Effector memory CD8-positive, alpha-beta T cell (primary cell): ENCODE data around the gene PHF1.
A peak's percentile ranks its signal among the peaks of the same experiment; 100 is the strongest.

Experiments
- ATAC-seq: fragments of 150-1000 bp; cut with Tn5 transposase; replicated peaks from 2 replicates; pipeline ENCODE4 v1.10.0; 2021; ENCODE audit warnings: mild to moderate bottlenecking, moderate library complexity
- DNase-seq, 3 experiments: peaks; one replicate each; pipeline ENCODE4 v3.0.0; 2021
- H3K27ac Mint-ChIP-seq, 2 donors: one replicate each; pipeline ENCODE4 v1.8.0; 2022; ENCODE audit warnings: mild to moderate bottlenecking in 2 of 2, mixed read lengths in 2 of 2, moderate library complexity in 2 of 2
- H3K27me3 Mint-ChIP-seq, 2 donors: one replicate each; pipeline ENCODE4 v1.8.0; 2022; ENCODE audit warnings: mixed read lengths in 2 of 2
- H3K36me3 Mint-ChIP-seq: one replicate; pipeline ENCODE4 v1.8.0; 2022; ENCODE audit warnings: mild to moderate bottlenecking, moderate library complexity, mixed read lengths; ENCODE audit not compliant: insufficient read depth
- H3K4me1 Mint-ChIP-seq, 2 donors: one replicate each; pipeline ENCODE4 v1.8.0; 2022; ENCODE audit warnings: low read depth in 2 of 2, mixed read lengths in 2 of 2
- H3K4me3 Mint-ChIP-seq, 2 donors: one replicate each; pipeline ENCODE4 v1.8.0; 2022; ENCODE audit warnings: mild to moderate bottlenecking in 2 of 2, mixed read lengths in 2 of 2, moderate library complexity in 2 of 2
- H3K9me3 Mint-ChIP-seq, 2 donors: one replicate each; pipeline ENCODE4 v1.8.0; 2022; ENCODE audit warnings: mixed read lengths in 2 of 2

Gene PHF1

DNA sequence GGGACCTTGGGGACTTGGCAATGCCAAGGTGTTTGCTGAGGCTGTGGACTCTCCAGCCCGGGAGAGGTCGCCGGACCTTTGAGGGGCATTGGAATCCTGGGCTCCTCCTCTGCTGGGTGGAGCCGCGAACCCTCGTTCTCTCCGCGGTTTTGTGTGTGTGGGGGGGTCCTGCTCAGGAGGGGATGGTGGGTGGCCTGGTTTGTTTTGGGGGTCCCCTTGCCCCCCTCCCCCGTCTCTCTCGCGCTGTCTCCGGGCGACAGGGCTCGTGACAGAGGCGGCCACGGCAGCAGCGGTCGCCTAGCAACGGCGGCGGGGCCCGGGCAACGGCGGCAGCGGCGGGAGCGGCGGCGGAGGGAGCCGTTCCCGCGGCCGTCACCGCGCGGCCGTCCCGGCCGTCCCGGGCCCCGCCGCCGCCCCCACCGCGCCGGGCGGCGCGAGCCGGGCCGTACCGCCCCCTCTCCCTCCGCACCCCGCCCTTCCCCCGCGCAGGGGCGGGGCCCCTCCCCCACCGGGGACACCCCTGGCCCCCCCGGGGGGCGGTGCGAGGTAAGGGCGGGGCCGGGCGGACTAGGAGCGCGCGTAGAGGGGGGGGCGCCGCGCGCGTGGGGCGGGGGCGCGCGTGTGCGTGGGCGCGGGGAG is 16.9 kb downstream of the PHF1 start:
- peak overlapping the region; percentile 98 to 99 for H3K4me3 Mint-ChIP-seq
- peak; percentile 13 for ATAC-seq
- H3K9me3 Mint-ChIP-seq: no peaks in the 10 kb centered on the region
- H3K27ac Mint-ChIP-seq: peak overlapping the region; percentile 100
- H3K36me3 Mint-ChIP-seq: peaks cover 55% of the 10 kb centered on the region
- DNase-seq: peak; percentile 52 to 64 (median 63)
- H3K4me1 Mint-ChIP-seq: peaks cover 73 to 80% of the 10 kb centered on the region in 2 donors
- no peaks in the 10 kb centered on the region for H3K27me3 Mint-ChIP-seq

GRCh38 chr6:33428224-33428965 is 17.6 kb downstream of the PHF1 start:
- peaks cover 77 to 86% of the 10 kb centered on the region in 2 donors for H3K4me1 Mint-ChIP-seq
- ATAC-seq (no peak), DNase-seq (peak in 1 of 3 experiments; percentile 40)
- H3K27me3 Mint-ChIP-seq: no peaks in the 10 kb centered on the region
- no peaks in the 10 kb centered on the region for H3K9me3 Mint-ChIP-seq
- peak overlapping the region; percentile 98 to 99 for H3K4me3 Mint-ChIP-seq
- peak overlapping the region; percentile 95 to 100 for H3K27ac Mint-ChIP-seq
- peaks cover 54% of the 10 kb centered on the region for H3K36me3 Mint-ChIP-seq

DNA sequence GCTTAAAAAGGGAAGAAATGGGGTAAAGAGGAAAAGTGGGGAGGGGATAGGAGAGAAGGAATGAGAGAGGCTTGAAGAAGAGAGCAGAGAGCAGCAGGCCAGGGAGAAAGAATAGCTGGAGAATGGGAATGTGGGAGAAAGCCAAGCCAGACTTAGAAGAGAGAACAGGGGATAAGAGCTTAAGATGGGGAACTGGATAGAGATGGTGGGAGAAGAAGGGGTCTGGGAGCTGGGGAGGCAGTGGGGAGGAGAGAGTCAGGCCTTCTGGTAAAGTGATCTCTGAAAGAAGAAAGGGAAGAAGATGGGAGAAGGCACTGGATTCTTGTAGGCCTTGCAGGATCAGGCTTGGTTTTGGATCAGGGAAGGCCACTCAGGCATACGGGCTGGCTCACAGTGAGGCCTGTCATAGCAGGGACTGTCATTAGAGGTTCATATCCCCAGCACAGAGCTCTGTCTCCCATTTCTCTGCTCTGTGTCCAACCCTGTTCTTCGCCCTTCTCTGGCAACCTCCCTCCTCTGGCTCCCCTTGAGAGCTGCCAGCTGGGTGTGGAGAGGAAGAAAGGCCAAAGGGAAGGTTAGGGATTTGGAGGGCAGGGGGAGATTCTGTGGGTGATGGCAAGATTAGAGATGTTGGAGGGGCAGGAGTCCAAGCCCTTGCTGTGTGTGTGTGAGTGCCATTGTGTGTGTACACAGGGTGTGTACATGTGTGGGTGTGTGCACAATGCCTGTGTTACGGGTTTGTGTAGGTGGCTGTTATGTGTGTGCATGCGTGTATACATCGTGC is 18.3 kb downstream of the PHF1 start:
- no peak for ATAC-seq
- H3K27ac Mint-ChIP-seq: peak overlapping the region; percentile 95 to 100
- peaks cover 71 to 87% of the 10 kb centered on the region in 2 donors for H3K4me1 Mint-ChIP-seq
- H3K4me3 Mint-ChIP-seq: peak overlapping the region; percentile 98 to 99
- no peaks in the 10 kb centered on the region for H3K27me3 Mint-ChIP-seq
- H3K9me3 Mint-ChIP-seq: no peaks in the 10 kb centered on the region
- H3K36me3 Mint-ChIP-seq: peaks cover 51% of the 10 kb centered on the region
- DNase-seq: no peak

- H3K4me1 Mint-ChIP-seq: peaks cover 65 to 81% of the 10 kb centered on the region in 2 donors
- H3K27me3 Mint-ChIP-seq: no peaks in the 10 kb centered on the region
- H3K4me3 Mint-ChIP-seq: peak overlapping the region; percentile 98 to 99
- DNase-seq: peak in 1 of 3 experiments; percentile 28
- peak overlapping the region; percentile 95 to 100 for H3K27ac Mint-ChIP-seq
- no peak for ATAC-seq
- H3K9me3 Mint-ChIP-seq: no peaks in the 10 kb centered on the region
- H3K36me3 Mint-ChIP-seq: peaks cover 51% of the 10 kb centered on the region
Measured at GRCh38 chr6:33429750-33430052, 18.9 kb downstream of the PHF1 start.

- H3K9me3 Mint-ChIP-seq: no peaks in the 10 kb centered on the region
- H3K4me3 Mint-ChIP-seq: peak overlapping the region; percentile 98 to 99
Measured at GRCh38 chr6:33430334-33430733, 19.5 kb downstream of the PHF1 start.

DNA sequence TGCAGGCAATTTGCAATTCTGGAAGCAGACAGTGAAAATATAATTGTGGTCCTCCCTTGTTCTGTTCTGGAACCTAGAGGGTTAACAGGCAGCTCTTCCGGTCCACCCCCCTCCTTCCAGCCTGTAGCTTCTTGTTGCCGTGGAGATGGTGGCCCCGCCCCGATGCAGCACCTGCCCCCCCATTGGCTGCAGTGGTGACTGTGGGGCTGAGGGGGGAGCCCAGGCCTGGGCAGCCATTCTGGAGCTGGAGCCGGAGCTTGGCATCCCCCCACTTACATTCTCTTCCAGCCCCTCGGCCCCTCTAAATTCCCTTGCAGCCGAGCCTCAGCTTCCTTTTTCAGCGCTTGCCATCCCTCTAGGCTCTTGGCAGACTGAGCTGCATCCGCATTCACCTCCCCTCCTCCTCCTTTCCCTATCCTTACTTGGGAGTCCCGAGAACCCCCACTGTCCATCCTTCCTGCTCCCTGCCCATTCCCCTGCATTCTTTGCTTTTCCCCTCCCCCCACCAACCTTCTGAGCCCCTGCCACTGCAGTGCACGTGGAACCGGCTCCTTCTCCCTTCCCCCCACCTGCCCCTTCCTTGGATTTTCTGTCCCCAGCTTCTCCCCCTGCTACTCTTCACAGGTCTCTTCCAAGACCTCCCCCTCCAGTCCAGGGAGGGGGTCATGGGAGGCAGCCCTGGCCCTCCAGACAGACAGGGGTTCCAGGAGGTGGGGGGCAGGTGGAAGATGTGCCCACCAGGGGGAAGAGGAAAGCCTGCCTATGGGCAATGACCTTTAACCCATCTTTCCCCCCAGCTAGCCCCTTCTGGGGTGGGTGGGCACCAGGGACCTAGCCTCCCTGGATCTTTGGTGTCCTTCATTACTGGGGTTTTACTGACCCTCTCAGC is 20.4 kb downstream of the PHF1 start:
- H3K4me1 Mint-ChIP-seq: peaks cover 54 to 69% of the 10 kb centered on the region in 2 donors
- H3K27me3 Mint-ChIP-seq: no peaks in the 10 kb centered on the region
- H3K9me3 Mint-ChIP-seq: no peaks in the 10 kb centered on the region
- H3K27ac Mint-ChIP-seq: peak overlapping the region; percentile 95 to 100
- peaks cover 49% of the 10 kb centered on the region for H3K36me3 Mint-ChIP-seq
- ATAC-seq (peak; percentile 62), DNase-seq (peak; percentile 82 to 87 (median 83))
- peak overlapping the region; percentile 98 to 99 for H3K4me3 Mint-ChIP-seq

More at GRCh38 chr6:33430334-33430733, 19.5 kb downstream of the PHF1 start:
- ATAC-seq (no peak), DNase-seq (no peak)
- Mint-ChIP-seq H3K36me3 (peaks cover 48% of the 10 kb centered on the region), H3K27me3 (no peaks in the 10 kb centered on the region), H3K27ac (peak overlapping the region; percentile 95 to 100), H3K4me1 (peaks cover 59 to 75% of the 10 kb centered on the region in 2 donors)

DNA sequence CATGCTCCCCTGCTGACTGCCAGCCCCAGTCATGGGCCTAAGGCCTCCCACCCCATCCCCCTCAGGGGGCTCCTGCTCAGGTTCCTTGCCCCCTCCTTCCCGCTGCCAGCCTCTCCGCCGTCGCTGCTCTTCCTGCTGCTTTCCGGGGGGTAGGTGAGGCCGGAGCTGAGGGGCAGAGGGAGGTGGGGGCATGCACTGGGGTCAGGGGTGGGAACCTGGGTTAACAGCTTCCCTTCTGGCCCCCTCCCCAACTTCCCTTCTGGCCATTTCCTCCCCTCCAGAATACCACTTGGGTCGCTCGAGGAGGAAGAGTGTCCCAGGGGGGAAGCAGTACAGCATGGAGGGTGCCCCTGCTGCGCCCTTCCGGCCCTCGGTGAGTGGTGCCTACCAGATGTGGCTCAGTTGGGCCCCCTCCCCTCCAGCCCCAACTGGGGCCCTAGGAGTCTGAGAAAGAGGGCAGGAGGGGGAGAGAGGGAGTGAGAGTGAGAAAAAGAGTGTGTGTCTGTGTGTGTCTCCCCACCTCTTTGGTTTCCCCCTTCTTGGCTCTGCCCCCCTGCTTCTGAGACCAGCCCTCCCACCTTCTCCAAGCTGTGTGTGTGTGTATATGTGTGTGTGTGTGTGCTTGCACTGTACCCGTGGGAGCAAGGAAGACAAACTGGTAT is 21.2 kb downstream of the PHF1 start:
- ATAC-seq: no peak

DNA sequence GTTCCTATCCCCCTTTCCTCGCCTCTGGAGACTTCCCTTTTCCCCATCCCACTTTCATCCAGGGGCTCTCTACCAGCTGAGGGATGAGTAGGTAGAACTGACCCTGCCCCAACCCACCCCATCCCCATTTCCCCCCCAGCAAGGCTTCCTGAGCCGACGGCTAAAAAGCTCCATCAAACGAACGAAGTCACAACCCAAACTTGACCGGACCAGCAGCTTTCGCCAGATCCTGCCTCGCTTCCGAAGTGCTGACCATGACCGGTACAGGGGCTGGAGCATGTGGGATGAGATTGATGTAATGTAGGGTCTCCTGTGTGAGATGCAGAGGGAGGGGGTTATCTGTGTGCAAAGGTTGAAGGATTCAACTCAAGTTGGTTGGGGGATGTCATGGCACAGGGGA is 21.7 kb downstream of the PHF1 start:
- H3K4me1 Mint-ChIP-seq: peaks cover 43 to 56% of the 10 kb centered on the region in 2 donors
- DNase-seq: no peak
- H3K36me3 Mint-ChIP-seq: peaks cover 48% of the 10 kb centered on the region
- H3K27me3 Mint-ChIP-seq: no peaks in the 10 kb centered on the region
- no peak for ATAC-seq
- no peaks in the 10 kb centered on the region for H3K9me3 Mint-ChIP-seq
- peak overlapping the region; percentile 98 to 99 for H3K4me3 Mint-ChIP-seq
- H3K27ac Mint-ChIP-seq: peak overlapping the region; percentile 95 to 100

More for the DNA sequence above, 21.2 kb downstream of the PHF1 start:
- Mint-ChIP-seq H3K36me3 (peaks cover 49% of the 10 kb centered on the region), H3K27me3 (no peaks in the 10 kb centered on the region), H3K4me1 (peaks cover 48 to 61% of the 10 kb centered on the region in 2 donors), H3K9me3 (no peaks in the 10 kb centered on the region), H3K4me3 (peak overlapping the region; percentile 98 to 99), H3K27ac (peak overlapping the region; percentile 95 to 100)
- DNase-seq: no peak

DNA sequence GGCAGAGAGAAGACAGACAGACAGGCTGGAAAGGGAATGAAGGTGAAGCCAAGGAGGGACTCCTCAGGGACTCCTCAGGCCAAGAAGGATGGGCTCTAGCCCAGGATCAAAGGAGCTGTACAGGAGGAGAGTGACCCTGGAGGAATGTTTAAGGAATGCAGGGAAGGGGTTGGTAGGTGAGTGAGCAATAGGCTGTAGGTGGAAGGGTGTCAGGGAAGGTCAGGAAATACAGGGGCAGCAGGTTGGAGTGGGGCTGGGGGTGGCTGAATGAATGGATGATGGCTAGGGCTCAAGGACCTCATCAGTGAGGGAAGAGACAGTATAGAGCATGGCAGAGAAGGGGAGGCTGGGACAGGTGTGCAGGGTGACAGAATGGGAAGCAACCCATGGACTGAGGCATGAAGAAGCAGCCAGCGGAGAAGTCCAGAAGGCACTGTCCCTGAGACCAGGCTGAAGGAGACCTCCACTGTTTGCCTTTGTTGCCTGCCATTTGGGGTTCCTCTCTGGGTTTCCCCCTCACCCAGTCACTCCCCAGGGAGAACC is 22.3 kb downstream of the PHF1 start:
- DNase-seq (no peak), ATAC-seq (no peak)
- Mint-ChIP-seq H3K27ac (peak overlapping the region; percentile 95 to 100), H3K4me3 (peak overlapping the region; percentile 98 to 99), H3K4me1 (peaks cover 43 to 55% of the 10 kb centered on the region in 2 donors), H3K27me3 (no peaks in the 10 kb centered on the region), H3K9me3 (no peaks in the 10 kb centered on the region), H3K36me3 (peaks cover 49% of the 10 kb centered on the region)

GRCh38 chr6:33433544-33434191 is 22.9 kb downstream of the PHF1 start:
- peak overlapping the region; percentile 95 to 100 for H3K27ac Mint-ChIP-seq
- H3K36me3 Mint-ChIP-seq: peaks cover 49% of the 10 kb centered on the region
- no peaks in the 10 kb centered on the region for H3K9me3 Mint-ChIP-seq
- H3K27me3 Mint-ChIP-seq: no peaks in the 10 kb centered on the region
- H3K4me1 Mint-ChIP-seq: peaks cover 39 to 49% of the 10 kb centered on the region in 2 donors
- no peak for DNase-seq
- H3K4me3 Mint-ChIP-seq: no peak overlapping the region
- ATAC-seq: no peak

DNA sequence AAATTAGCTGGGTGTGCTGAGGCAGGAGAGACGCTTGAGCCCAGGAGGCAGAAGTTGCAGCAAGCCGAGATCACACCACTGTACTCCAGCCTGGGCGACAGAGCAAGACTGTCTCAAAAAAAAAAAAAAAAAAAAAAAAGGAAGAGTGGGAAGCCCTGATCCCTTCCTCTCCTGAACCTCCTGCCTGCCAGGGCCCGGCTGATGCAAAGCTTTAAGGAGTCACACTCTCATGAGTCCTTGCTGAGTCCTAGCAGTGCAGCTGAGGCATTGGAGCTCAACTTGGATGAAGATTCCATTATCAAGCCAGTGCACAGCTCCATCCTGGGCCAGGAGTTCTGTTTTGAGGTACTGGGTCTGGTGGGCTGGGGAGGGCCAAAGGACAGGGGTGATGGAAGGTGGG is 24.1 kb downstream of the PHF1 start:
- H3K36me3 Mint-ChIP-seq: peaks cover 55% of the 10 kb centered on the region
- H3K4me1 Mint-ChIP-seq: peaks cover 26 to 37% of the 10 kb centered on the region in 2 donors
- H3K9me3 Mint-ChIP-seq: no peaks in the 10 kb centered on the region
- H3K4me3 Mint-ChIP-seq: no peak overlapping the region
- no peak for DNase-seq
- H3K27ac Mint-ChIP-seq: no peak overlapping the region
- H3K27me3 Mint-ChIP-seq: no peaks in the 10 kb centered on the region
- ATAC-seq: no peak

DNA sequence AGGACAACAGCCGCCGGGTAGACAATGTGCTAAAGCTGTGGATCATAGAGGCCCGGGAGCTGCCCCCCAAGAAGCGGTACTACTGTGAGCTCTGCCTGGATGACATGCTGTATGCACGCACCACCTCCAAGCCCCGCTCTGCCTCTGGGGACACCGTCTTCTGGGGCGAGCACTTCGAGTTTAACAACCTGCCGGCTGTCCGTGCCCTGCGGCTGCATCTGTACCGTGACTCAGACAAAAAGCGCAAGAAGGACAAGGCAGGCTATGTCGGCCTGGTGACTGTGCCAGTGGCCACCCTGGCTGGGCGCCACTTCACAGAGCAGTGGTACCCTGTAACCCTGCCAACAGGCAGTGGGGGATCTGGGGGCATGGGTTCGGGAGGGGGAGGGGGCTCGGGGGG is 26.9 kb downstream of the PHF1 start:
- H3K9me3 Mint-ChIP-seq: no peaks in the 10 kb centered on the region
- peak overlapping the region in 1 of 2 donors; percentile 73 for H3K27ac Mint-ChIP-seq
- no peaks in the 10 kb centered on the region for H3K27me3 Mint-ChIP-seq
- H3K36me3 Mint-ChIP-seq: peaks cover 57% of the 10 kb centered on the region
- H3K4me3 Mint-ChIP-seq: no peak overlapping the region
- DNase-seq: no peak
- ATAC-seq: no peak
- peaks cover 5 to 11% of the 10 kb centered on the region in 2 donors for H3K4me1 Mint-ChIP-seq
